GM19372 (cell line): ENCODE results near the gene POLE.

ENCODE experiments used
- ATAC-seq: cut with Tn5 transposase; IDR thresholded peaks from one replicate; pipeline ENCODE4 v1.9.1; 2021; ENCODE audit warnings: mild to moderate bottlenecking, low read depth, moderate library complexity; ENCODE audit not compliant: unreplicated experiment

Gene POLE

GRCh38 chr12:132583736-132584135 lies 103.4 kb downstream of the POLE start:
- no peak for ATAC-seq

GRCh38 chr12:132583411-132583710 lies 103.8 kb downstream of the POLE start:
- no peak for ATAC-seq

GRCh38 chr12:132582582-132583410 lies 104.3 kb downstream of the POLE start:
- no peak for ATAC-seq

DNA sequence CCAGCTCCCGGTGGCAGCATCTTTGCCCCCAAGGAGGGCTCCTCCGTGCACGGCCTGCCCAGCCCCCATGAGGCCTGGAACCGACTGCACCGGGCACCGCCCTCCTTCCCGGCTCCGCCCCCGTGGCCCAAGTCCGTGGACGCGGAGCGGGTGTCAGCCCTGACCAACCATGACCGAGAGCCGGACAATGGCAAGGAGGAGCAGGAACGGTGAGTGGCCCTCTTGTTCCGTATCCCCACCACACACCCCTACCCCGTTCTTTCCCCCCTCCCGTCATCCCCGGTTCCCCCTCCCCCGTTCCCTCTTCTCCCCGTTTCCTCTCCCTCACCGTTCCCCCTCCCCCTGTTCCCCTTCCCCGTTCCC lies 105.1 kb downstream of the POLE start:
- ATAC-seq, result no peak

DNA sequence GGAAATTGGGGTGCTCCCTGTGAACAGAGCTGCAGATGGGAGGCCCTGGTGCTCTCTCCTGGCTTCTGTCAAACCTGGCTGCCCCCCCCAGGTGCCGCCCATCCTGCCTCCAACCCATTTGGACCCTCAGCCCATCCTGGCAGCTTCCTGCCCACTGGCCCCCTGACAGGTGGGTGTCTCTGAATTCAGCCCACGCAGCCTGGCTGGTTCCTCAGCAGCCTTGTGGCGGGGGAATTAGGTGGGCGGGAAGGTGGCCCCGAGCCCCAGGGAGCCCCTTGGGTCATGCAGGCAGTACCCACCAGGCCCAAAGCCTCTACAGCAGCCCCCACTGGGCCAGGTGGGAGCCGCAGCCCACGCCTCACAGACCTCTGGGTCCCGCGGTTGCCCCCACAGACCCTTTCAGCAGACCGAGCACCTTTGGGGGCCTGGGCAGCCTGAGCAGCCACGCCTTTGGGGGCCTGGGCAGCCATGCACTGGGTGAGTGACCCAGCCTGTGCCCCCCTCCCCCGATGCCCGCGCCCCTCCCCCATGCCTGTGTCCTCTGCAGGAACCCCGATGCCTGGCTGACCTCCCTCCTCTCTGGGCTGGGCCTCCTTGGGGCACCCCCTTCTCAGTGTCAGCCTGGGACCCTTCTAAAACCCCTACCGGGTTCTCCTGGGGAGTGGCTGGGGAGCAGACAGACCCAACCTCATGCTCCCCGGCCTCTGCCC lies 105.6 kb downstream of the POLE start:
- no peak for ATAC-seq

DNA sequence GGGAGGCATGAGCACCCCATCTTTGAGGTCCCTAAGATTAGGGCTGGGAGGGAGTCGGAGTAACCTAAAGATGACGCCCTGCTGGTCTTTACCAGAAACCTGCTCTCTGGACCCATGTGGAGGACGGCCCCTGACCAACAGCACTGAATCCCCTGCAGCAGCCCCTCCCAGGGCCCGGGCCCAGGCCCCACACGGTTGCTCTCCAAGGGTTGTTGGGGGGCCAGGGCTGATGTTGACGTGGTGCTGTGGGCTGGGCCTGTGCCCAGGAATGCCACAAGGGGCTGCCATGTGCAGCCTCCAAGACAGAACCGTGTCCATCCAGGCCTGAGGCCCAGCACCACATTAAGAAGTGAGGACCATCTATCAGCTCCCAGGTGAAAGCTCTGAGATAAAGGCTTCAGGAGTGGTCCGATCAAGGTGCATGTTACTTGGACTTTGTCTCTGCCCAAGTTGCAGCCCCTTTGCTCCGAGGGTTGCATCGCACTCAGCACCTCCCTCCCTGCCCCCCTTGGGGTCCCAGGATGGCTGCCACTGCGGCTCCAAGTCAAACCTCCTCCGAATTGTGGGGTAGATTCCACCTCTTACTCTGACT lies 106.3 kb downstream of the POLE start:
- ATAC-seq, result no peak

DNA sequence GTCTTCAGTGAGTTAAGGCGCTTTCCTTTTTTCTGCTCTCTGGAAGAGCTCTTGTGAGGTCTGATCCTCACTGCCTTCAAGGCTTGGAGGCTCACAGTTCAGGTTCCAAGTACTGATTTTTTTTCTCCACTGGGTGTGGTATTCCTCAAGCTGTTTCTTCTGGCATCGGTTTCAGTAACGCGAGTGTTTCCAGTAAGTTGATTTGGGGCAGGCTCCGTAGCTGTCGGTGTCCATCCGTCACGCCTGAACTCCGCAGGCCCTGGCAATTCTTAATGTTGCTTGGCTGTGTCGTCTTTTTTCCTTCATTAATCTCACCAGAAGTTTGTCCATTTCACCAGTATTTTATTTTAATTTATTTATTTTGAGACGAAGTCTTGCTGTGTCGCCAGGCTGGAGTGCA lies 107.4 kb downstream of the POLE start:
- no peak for ATAC-seq

DNA sequence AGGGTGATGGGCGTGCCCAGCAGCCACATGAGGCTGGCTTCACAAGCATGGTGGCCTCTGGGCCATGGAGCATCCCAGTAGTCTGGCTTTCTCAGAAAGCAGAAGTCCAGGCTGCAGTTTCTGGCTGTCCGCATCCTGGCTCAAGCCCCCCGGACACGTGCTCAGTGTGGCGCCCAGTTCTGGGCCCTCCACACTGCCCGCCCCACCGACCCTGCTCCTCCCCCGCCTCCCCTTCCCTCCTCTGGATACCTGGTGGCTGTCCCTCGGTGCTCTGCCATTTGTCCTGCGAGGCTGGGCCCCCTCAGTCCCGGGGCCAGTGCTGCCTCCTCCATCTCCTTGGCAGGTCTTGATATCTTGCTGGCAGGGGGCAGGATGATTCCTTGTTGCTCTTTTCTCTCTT lies 108.3 kb downstream of the POLE start:
- no peak for ATAC-seq

DNA sequence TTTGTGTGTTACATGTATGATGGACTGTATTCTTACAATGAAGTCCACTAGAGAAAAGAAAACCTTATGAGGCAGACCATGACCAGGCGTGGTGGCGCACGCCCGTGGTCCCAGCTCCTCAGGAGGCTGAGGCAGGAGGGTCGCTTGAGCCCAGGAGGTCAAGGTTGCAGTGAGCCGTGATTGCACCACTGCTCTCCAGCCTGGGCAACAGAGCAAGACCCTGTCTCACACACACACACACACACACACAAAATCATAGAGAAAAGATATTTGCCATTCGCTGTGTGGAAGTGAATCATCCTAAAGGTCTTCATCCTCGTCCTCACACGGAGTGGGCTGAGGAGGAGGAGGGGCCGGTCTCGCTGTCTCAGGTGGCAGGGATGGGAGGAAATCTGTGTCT lies 109.0 kb downstream of the POLE start:
- no peak for ATAC-seq

DNA sequence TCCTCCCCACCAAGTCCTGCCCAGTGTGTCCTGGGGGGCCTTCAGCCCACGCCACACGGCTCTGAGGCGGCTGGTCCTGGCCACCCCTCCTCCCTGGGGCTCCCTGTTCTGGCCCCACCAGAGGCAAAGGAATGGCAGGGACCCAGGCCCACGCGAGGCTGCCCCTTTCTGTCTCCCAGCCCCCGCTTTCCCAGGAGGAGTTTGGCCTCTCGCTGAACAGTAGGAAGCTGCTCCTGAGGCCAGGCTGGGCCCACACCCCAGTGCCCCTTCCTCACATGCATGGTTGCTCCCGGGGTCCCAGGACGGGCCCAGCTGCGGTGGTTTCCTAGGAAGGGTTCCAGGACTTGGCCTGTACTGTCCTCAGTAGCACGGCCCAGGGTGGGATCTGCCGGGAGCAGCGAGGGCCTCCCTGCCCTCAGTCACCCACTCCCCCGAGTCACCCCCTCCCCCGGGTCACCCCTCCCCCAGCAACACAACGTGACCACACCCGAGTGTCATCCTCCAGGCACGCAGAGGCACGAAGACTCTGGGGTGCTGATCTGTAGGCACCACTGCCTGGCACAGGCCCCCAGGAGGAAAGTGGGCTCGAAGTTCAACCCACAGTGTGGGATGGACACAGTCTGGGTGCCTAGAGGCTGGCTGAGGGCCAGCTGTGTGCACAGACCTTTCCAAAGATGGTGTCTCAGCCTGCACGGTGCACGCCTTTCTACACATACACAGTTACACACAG lies 109.8 kb downstream of the POLE start:
- no peak for ATAC-seq

GRCh38 chr12:132576701-132577100 lies 110.4 kb downstream of the POLE start:
- no peak for ATAC-seq

DNA sequence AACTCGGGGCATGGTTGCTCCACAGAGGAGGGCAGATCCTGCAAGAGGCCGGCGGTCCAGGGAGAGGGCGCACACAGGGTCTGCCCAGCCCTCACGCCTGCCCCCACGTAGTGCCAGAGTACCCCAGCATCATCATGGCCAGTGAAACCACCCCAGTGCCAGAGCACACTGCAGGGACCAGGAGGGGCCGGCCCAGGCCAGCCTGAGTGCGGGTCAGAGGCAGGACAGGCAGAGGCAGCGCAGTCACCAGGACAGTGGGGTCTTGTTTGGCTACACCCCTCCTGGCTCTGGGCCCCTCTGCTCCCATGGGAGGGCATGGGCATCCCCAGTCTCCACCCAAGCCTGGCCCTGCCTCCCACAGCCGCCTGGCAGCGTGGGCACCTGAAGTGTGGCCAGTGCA lies 111.5 kb downstream of the POLE start:
- ATAC-seq, result no peak

- no peak for ATAC-seq
Measured at GRCh38 chr12:132574271-132574996, 112.7 kb downstream of the POLE start.
